Measurements from ENCODE around the gene TJP3.

The TJP3 gene

GRCh38 chr19:3766520-3766919 lies 58.3 kb downstream of the TJP3 start:
- DNase-seq (ENCODE audit: low read depth in 2 of 2), result no peak

- no peak for DNase-seq (ENCODE audit: low read depth in 2 of 2)
Observed at GRCh38 chr19:3767050-3767449, 58.9 kb downstream of the TJP3 start.

GRCh38 chr19:3768015-3768747 lies 60.0 kb downstream of the TJP3 start:
- no peak for DNase-seq (ENCODE audit: low read depth in 2 of 2)

- DNase-seq (ENCODE audit: low read depth in 2 of 2), result no peak
Observed at GRCh38 chr19:3768748-3769099, 60.5 kb downstream of the TJP3 start.

- DNase-seq (ENCODE audit: low read depth in 2 of 2), result no peak
Observed at GRCh38 chr19:3769494-3769893, 61.3 kb downstream of the TJP3 start.

GRCh38 chr19:3770136-3770999 lies 62.2 kb downstream of the TJP3 start:
- DNase-seq (ENCODE audit: low read depth in 2 of 2), result no peak

GRCh38 chr19:3771000-3771905 lies 63.1 kb downstream of the TJP3 start:
- no peak for DNase-seq (ENCODE audit: low read depth in 2 of 2)

GRCh38 chr19:3771906-3772455 lies 63.8 kb downstream of the TJP3 start, which contains the start of gene RAX2:
Gene RAX2 (minus strand): TSS chr19:3772228. CDS start chr19:3771742, 486 bp downstream.
- no peak for DNase-seq (ENCODE audit: low read depth in 2 of 2)

GRCh38 chr19:3773814-3774515 lies 65.8 kb downstream of the TJP3 start:
- no peak for DNase-seq (ENCODE audit: low read depth in 2 of 2)

GRCh38 chr19:3774621-3775373 lies 66.6 kb downstream of the TJP3 start:
- no peak for DNase-seq (ENCODE audit: low read depth in 2 of 2)

- no peak for DNase-seq (ENCODE audit: low read depth in 2 of 2)
Observed at GRCh38 chr19:3775374-3775711, 67.2 kb downstream of the TJP3 start.

GRCh38 chr19:3775831-3776230 lies 67.6 kb downstream of the TJP3 start:
- no peak for DNase-seq (ENCODE audit: low read depth in 2 of 2)

- DNase-seq (ENCODE audit: low read depth in 2 of 2), result no peak
Observed at GRCh38 chr19:3776479-3777040, 68.4 kb downstream of the TJP3 start.

GRCh38 chr19:3778104-3778867 lies 70.1 kb downstream of the TJP3 start:
- no peak for DNase-seq (ENCODE audit: low read depth in 2 of 2)

- no peak for DNase-seq (ENCODE audit: low read depth in 2 of 2)
Observed at GRCh38 chr19:3778899-3779723, 70.9 kb downstream of the TJP3 start.

- no peak for DNase-seq (ENCODE audit: low read depth in 2 of 2)
Observed at GRCh38 chr19:3780786-3781304, 72.7 kb downstream of the TJP3 start.

GRCh38 chr19:3781603-3782002 lies 73.4 kb downstream of the TJP3 start:
- DNase-seq (ENCODE audit: low read depth in 2 of 2), result no peak

- no peak for DNase-seq (ENCODE audit: low read depth in 2 of 2)
Observed at GRCh38 chr19:3782330-3782729, 74.1 kb downstream of the TJP3 start.

All from stimulated activated CD4-positive, alpha-beta T cell treated with anti-CD3 and anti-CD28 coated beads, Interleukin-12 subunit alpha, Interleukin-12 subunit beta, amount 100 ng/mL, for 24 hours (primary cell).